GM12891 (cell line): Measurements from ENCODE around the gene TTLL1.

ENCODE experiments used
- PAX5 ChIP-seq: IDR thresholded peaks from 2 replicates; pipeline ENCODE4 v1.6.1; 2011; ENCODE audit warnings: low read length, moderate library complexity, mild to moderate bottlenecking; ENCODE audit not compliant: insufficient read depth, severe bottlenecking
- POLR2A ChIP-seq: IDR thresholded peaks from 2 replicates; pipeline ENCODE4 v1.6.1; 2011; ENCODE audit warnings: low read depth, low read length, control low read depth
- POLR2AphosphoS5 ChIP-seq: IDR thresholded peaks from 2 replicates; pipeline ENCODE4 v1.6.1; 2011; ENCODE audit warnings: low read depth, low read length, control low read depth
- POU2F2 ChIP-seq: IDR thresholded peaks from 2 replicates; pipeline ENCODE4 v1.6.1; 2011; ENCODE audit warnings: low read depth, mild to moderate bottlenecking, control low read depth, low read length, moderate library complexity
- SPI1 ChIP-seq: IDR thresholded peaks from 2 replicates; pipeline ENCODE4 v1.6.1; 2011; ENCODE audit warnings: low read depth, low read length, control low read depth
- TAF1 ChIP-seq: IDR thresholded peaks from 2 replicates; pipeline ENCODE4 v1.6.1; 2011; ENCODE audit warnings: low read depth, low read length, control low read depth

DNA sequence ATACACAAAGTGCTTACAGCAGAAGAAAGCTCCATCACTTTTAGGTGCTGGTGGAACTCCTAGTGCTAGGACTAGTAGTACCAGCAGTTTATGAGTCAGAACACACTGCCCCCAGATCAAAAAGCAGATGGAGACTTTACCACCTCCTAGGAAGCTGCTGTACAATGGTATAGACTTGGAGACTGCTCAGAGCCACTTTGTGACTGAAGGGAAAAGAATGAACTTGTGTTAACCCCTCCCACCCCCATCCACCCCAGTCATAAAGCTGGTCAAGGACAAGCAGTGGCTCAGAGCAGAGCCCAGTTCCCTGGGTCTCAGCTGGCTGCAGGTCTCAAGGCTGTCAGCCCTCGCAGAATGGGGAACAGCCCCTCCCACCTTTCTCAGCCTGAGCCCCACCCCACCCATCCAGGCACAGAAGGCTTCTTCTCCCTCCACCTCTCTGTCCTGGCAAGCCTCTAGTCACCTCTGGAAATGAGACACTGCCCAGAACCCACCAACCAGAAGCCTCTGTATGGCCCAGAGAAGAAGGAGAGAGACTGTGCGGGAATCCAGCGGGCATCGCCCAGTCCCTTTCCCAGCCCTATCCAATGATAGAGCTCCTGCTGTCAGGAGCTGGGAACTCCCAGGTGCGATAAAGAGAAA is 98.1 kb downstream of the TTLL1 start:
- TF ChIP-seq POLR2A (no peak), TAF1 (no peak), POLR2AphosphoS5 (no peak), SPI1 (no peak), PAX5 (no peak), POU2F2 (no peak)
